HepG2 (cell line): Measurements from ENCODE around the gene TGFB2.

Experiments used
- JDP2 ChIP-seq: sonication (generic); formaldehyde crosslinking; IDR thresholded peaks from 2 replicates; pipeline ENCODE4 v1.8.1; 2022; ENCODE audit warnings: missing genetic modification reagents, borderline replicate concordance
- JUND ChIP-seq: sonication (generic); formaldehyde crosslinking; IDR thresholded peaks from 2 replicates; pipeline ENCODE4 v1.8.0; 2022; ENCODE audit warnings: mild to moderate bottlenecking, missing genetic modification reagents
- MYNN ChIP-seq: sonication (generic); formaldehyde crosslinking; IDR thresholded peaks from 2 replicates; pipeline ENCODE4 v1.4.0; 2020; ENCODE audit warnings: mild to moderate bottlenecking, low read depth, missing genetic modification reagents
- RFXANK ChIP-seq: IDR thresholded peaks from 2 replicates; pipeline ENCODE4 v1.6.1; 2016
- SIX1 ChIP-seq: sonication (generic); formaldehyde crosslinking; IDR thresholded peaks from 2 replicates; pipeline ENCODE4 v1.4.0; 2020; ENCODE audit warnings: missing genetic modification reagents, borderline replicate concordance
- SMYD3 ChIP-seq: sonication (generic); formaldehyde crosslinking; IDR thresholded peaks from 2 replicates; pipeline ENCODE4 v1.8.1; 2023; ENCODE audit warnings: mild to moderate bottlenecking, missing genetic modification reagents
- SP2 ChIP-seq: sonication (generic); formaldehyde crosslinking; IDR thresholded peaks from 2 replicates; pipeline ENCODE4 v1.5.1; 2020; ENCODE audit warnings: mild to moderate bottlenecking, missing genetic modification reagents
- TF ChIP-seq, protein P1 (sequence below): sonication (generic); formaldehyde crosslinking; IDR thresholded peaks from 2 replicates; pipeline ENCODE4 v1.8.1; 2023; ENCODE audit warnings: missing genetic modification reagents, inconsistent platforms, borderline replicate concordance
- TF ChIP-seq, protein P2 (sequence below): sonication (generic); formaldehyde crosslinking; IDR thresholded peaks from 2 replicates; pipeline ENCODE4 v1.5.0; 2020; ENCODE audit warnings: mild to moderate bottlenecking, missing genetic modification reagents, moderate library complexity

DNA sequence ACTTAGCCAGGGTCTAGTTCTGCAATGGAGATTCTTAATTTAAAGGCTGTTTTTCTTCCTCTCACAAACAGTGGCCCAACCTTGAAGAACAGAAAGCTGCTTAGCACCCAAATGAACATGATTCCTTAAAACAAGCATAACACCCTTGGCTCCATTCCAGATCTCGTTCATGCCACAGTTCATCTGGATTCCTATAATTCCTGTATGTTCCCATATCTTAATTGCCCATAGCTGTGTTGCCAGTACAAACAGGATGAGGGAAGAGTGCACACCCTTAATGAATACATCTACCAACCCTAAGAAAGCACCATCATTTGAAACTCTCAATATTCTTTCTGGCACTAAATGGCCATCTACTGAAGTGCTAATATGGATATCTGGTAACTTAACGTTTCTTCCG, 45.5 kb downstream of the TGFB2 start:
- TF ChIP-seq JUND (no peak), SP2 (no peak), JDP2 (CRISPR knock-in tag) (no peak), SMYD3 (no peak), RFXANK (CRISPR knock-in tag) (no peak), SIX1 (CRISPR knock-in tag) (no peak), MYNN (CRISPR knock-in tag) (no peak)
- TF ChIP-seq, protein P1, sequence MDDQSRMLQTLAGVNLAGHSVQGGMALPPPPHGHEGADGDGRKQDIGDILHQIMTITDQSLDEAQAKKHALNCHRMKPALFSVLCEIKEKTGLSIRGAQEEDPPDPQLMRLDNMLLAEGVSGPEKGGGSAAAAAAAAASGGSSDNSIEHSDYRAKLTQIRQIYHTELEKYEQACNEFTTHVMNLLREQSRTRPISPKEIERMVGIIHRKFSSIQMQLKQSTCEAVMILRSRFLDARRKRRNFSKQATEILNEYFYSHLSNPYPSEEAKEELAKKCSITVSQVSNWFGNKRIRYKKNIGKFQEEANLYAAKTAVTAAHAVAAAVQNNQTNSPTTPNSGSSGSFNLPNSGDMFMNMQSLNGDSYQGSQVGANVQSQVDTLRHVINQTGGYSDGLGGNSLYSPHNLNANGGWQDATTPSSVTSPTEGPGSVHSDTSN = no peak
- TF ChIP-seq, protein P2, sequence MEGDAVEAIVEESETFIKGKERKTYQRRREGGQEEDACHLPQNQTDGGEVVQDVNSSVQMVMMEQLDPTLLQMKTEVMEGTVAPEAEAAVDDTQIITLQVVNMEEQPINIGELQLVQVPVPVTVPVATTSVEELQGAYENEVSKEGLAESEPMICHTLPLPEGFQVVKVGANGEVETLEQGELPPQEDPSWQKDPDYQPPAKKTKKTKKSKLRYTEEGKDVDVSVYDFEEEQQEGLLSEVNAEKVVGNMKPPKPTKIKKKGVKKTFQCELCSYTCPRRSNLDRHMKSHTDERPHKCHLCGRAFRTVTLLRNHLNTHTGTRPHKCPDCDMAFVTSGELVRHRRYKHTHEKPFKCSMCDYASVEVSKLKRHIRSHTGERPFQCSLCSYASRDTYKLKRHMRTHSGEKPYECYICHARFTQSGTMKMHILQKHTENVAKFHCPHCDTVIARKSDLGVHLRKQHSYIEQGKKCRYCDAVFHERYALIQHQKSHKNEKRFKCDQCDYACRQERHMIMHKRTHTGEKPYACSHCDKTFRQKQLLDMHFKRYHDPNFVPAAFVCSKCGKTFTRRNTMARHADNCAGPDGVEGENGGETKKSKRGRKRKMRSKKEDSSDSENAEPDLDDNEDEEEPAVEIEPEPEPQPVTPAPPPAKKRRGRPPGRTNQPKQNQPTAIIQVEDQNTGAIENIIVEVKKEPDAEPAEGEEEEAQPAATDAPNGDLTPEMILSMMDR (CRISPR knock-in tag) = no peak
